Fibroblast of lung (primary cell): Measurements from ENCODE around the gene PIGH.

Source experiments
- EZH2 ChIP-seq: IDR thresholded peaks from 2 replicates; pipeline ENCODE4 v1.5.1; 2012; ENCODE audit warnings: low read length, control low read depth, mild to moderate bottlenecking; ENCODE audit errors: missing control alignments
- TF ChIP-seq, protein P1 (sequence below), 2 donors: IDR thresholded peaks in 1 of 2; conservative IDR thresholded peaks in 1 of 2; 1 replicate in 1 of 2; 2 replicates in 1 of 2; pipeline ENCODE4 v1.5.1; 2011 to 2012; ENCODE audit warnings: low read length in 2 of 2, control low read depth in 1 of 2, inconsistent platforms in 1 of 2, low read depth in 1 of 2, mild to moderate bottlenecking in 1 of 2

DNA sequence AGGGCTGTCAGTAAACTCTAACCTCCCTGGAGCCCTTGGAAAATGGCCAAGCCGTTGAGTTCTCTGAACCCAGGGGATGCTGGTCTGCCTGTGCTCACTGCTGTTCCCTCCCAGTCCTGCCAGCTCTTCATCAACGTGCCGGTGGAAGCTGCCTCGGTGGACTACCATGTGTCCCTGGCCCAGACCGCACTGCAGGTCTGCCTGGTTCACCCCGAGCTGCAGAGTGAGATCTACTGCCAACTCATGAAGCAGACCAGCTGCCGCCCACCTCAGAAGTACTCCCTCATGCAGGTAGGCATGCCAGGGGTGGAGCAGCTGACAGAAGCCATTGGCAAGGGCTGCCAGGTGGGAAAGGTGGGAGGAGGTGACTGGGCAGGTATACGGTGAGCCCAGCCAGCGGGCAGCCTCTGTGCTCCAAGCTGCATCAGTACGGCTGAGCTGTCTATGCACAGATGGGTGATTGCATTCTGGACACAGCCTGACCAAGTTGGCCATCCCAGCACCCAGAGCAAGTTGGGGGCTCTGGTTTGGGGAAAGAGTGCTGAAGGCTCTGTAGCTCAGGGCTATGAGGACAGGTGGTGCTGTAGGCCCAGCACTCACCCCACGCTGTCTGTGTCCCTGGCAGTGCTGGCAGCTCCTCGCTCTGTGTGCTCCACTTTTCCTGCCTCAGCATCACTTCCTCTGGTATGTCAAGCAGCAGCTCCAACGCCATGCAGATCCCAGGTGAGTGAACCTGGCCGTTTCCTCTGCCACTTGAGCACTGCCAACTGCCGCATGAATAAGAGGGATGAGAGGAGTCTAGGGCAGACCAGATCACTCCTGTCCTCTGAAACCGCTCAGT is 21.9 kb downstream of the PIGH start:
- TF ChIP-seq, protein P1, sequence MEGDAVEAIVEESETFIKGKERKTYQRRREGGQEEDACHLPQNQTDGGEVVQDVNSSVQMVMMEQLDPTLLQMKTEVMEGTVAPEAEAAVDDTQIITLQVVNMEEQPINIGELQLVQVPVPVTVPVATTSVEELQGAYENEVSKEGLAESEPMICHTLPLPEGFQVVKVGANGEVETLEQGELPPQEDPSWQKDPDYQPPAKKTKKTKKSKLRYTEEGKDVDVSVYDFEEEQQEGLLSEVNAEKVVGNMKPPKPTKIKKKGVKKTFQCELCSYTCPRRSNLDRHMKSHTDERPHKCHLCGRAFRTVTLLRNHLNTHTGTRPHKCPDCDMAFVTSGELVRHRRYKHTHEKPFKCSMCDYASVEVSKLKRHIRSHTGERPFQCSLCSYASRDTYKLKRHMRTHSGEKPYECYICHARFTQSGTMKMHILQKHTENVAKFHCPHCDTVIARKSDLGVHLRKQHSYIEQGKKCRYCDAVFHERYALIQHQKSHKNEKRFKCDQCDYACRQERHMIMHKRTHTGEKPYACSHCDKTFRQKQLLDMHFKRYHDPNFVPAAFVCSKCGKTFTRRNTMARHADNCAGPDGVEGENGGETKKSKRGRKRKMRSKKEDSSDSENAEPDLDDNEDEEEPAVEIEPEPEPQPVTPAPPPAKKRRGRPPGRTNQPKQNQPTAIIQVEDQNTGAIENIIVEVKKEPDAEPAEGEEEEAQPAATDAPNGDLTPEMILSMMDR (conservative IDR thresholded peaks at IDR 0.05 in 1 of 2, IDR thresholded peaks at IDR 0.05 in 1 of 2; ENCODE audit: low read depth in 1 of 2, low read length in 2 of 2), result no peak
- TF ChIP-seq EZH2, result no peak
